Measurements from ENCODE around the gene MYH10.
"Not testable (repeated sequence)": the region's sequence is repeated elsewhere in the genome, so short reads cannot be mapped to it uniquely, and the experiment has no call there.

Gene MYH10

GRCh38 chr17:8576559-8577294, 53.8 kb downstream of the MYH10 start:
- Histone ChIP-seq H3K4me1 (ENCODE audit: insufficient read depth, low read length) (no peaks in the 10 kb centered on the region), H3K9me3 (ENCODE audit: control insufficient read depth, insufficient read depth, low read length) (no peaks in the 10 kb centered on the region), H3K36me3 (ENCODE audit: insufficient read depth, low read length) (peaks cover 5% of the 10 kb centered on the region), H3K9ac (ENCODE audit: low read depth, low read length) (no peak overlapping the region)

- Histone ChIP-seq H3K9ac (ENCODE audit: low read depth, low read length) (no peak overlapping the region), H3K36me3 (ENCODE audit: insufficient read depth, low read length) (peaks cover 5% of the 10 kb centered on the region), H3K4me1 (ENCODE audit: insufficient read depth, low read length) (no peaks in the 10 kb centered on the region), H3K9me3 (ENCODE audit: control insufficient read depth, insufficient read depth, low read length) (no peaks in the 10 kb centered on the region)
These were observed 55.8 kb downstream of the MYH10 start for GRCh38 chr17:8574687-8575086.

GRCh38 chr17:8572764-8573163, 57.8 kb downstream of the MYH10 start:
- H3K36me3 ChIP-seq (ENCODE audit: insufficient read depth, low read length): peaks cover 19% of the 10 kb centered on the region
- H3K4me1 ChIP-seq (ENCODE audit: insufficient read depth, low read length): no peaks in the 10 kb centered on the region
- no peak overlapping the region for H3K9ac ChIP-seq (ENCODE audit: low read depth, low read length)
- no peaks in the 10 kb centered on the region for H3K9me3 ChIP-seq (ENCODE audit: control insufficient read depth, insufficient read depth, low read length)

- peaks cover 22% of the 10 kb centered on the region for H3K36me3 ChIP-seq (ENCODE audit: insufficient read depth, low read length)
These were observed 66.4 kb downstream of the MYH10 start for GRCh38 chr17:8563981-8564602.

DNA sequence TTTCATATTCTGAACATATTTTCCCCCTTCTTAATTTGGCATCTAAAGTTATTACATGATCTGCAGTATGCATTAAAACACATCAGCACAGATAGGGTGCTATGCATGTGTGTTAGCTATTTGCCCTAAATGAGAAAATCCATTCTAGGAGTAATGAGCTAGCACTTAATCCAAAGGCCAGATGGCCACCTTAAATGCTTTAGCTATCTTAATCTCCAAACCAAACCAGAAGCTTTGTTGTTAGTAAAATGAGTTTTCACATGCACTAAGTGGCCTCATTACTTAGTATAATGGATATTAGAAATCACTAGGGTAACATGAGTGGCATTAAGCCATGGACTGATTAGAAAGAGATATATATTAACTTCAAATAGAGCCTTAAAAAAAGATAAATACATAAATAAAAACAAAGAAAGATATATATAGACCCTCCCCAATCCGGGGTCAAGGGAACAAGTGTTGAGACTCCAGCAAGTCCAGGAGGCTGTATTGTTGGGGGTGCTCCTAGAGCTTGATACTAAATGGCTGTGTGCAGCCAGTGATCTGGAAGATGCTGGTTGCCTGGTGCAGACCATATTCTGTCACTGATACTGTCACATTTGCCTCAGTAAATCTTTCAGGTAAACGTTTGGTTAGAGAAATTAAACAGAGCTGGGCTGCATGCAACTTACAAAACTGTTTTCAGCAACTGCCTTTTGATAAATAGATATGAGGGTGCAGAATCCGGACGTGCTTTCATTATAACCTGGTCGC, 67.3 kb downstream of the MYH10 start:
- H3K36me3 ChIP-seq (ENCODE audit: insufficient read depth, low read length): peaks cover 13% of the 10 kb centered on the region; the same call in 1 of the 2 replicates
- no peak overlapping the region for H3K9ac ChIP-seq (ENCODE audit: low read depth, low read length)
- no peaks in the 10 kb centered on the region for H3K4me1 ChIP-seq (ENCODE audit: insufficient read depth, low read length)
- H3K9me3 ChIP-seq (ENCODE audit: control insufficient read depth, insufficient read depth, low read length): no peaks in the 10 kb centered on the region

More at GRCh38 chr17:8563981-8564602, 66.4 kb downstream of the MYH10 start:
- no peaks in the 10 kb centered on the region for H3K9me3 ChIP-seq (ENCODE audit: control insufficient read depth, insufficient read depth, low read length)
- H3K4me1 ChIP-seq (ENCODE audit: insufficient read depth, low read length): no peaks in the 10 kb centered on the region
- H3K9ac ChIP-seq (ENCODE audit: low read depth, low read length): no peak overlapping the region

- Histone ChIP-seq H3K4me1 (ENCODE audit: insufficient read depth, low read length) (no peaks in the 10 kb centered on the region), H3K9ac (ENCODE audit: low read depth, low read length) (no peak overlapping the region), H3K36me3 (ENCODE audit: insufficient read depth, low read length) (0 out of 2 replicates have a peak, but pooled peaks cover 8% of the 10 kb centered on the region), H3K9me3 (ENCODE audit: control insufficient read depth, insufficient read depth, low read length) (no peaks in the 10 kb centered on the region)
These were observed 72.4 kb downstream of the MYH10 start for GRCh38 chr17:8558144-8558543.

DNA sequence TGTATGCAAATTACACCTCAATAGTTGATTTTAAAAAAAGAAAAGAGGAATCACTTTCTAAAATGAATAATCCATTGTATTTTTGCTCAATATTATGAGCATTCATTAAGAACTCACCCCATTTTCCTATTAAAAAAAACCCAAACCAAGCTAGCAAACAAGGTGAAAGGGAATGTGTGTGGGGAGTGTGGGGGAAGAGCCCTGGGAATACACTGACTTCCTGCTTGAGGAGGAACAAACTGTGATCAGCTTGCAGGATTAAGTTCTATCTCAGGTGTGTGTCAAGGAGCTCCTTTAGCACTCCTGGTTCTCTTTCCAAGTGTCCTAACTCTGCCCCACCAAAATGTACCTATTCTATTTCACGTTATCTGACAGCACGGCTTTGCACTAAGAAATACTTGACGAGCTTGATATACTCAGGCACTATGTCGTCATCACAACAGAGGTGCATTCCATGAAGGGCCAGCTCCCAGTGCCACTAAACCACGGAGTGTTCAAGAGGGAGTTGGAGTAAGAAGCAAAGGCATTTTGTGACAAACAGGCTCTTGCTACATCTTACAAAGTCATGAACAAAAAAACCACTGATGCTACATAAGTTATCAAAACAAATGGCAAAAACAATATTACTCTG, 73.2 kb downstream of the MYH10 start:
- Histone ChIP-seq H3K9me3 (ENCODE audit: control insufficient read depth, insufficient read depth, low read length) (no peaks in the 10 kb centered on the region), H3K4me1 (ENCODE audit: insufficient read depth, low read length) (no peaks in the 10 kb centered on the region), H3K9ac (ENCODE audit: low read depth, low read length) (no peak overlapping the region), H3K36me3 (ENCODE audit: insufficient read depth, low read length) (0 out of 2 replicates have a peak, but pooled peaks cover 8% of the 10 kb centered on the region)

DNA sequence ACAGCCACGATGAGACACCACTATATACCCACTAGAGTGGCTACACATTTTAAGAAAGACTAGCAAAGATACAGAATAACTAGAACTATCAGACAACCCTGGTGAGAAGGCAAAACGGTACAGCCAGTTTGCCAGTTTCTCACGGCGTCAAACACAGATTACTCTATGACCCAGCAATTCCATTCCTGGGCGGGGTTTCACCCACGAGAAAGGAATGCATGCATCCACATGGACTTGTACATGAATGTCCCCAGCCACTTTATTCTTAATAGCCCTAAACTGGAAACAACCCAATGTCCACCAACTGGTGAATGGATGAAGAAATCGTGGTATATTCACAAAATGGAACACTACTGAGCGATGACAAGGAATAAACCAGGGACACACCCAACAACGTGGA, 74.5 kb downstream of the MYH10 start:
- Histone ChIP-seq H3K9me3 (ENCODE audit: control insufficient read depth, insufficient read depth, low read length) (no peaks in the 10 kb centered on the region), H3K9ac (ENCODE audit: low read depth, low read length) (no peak overlapping the region), H3K36me3 (ENCODE audit: insufficient read depth, low read length) (0 out of 2 replicates have a peak, but pooled peaks cover 8% of the 10 kb centered on the region), H3K4me1 (ENCODE audit: insufficient read depth, low read length) (no peaks in the 10 kb centered on the region)

GRCh38 chr17:8555062-8555461, 75.5 kb downstream of the MYH10 start:
- H3K9ac ChIP-seq (ENCODE audit: low read depth, low read length): no peak overlapping the region
- H3K9me3 ChIP-seq (ENCODE audit: control insufficient read depth, insufficient read depth, low read length): no peaks in the 10 kb centered on the region
- H3K4me1 ChIP-seq (ENCODE audit: insufficient read depth, low read length): no peaks in the 10 kb centered on the region
- no peaks in the 10 kb centered on the region for H3K36me3 ChIP-seq (ENCODE audit: insufficient read depth, low read length)

- H3K9ac ChIP-seq (ENCODE audit: low read depth, low read length): no peak overlapping the region
- no peaks in the 10 kb centered on the region for H3K4me1 ChIP-seq (ENCODE audit: insufficient read depth, low read length)
- no peaks in the 10 kb centered on the region for H3K9me3 ChIP-seq (ENCODE audit: control insufficient read depth, insufficient read depth, low read length)
- peaks cover 3% of the 10 kb centered on the region for H3K36me3 ChIP-seq (ENCODE audit: insufficient read depth, low read length)
These were observed 77.8 kb downstream of the MYH10 start for GRCh38 chr17:8552577-8553320.

DNA sequence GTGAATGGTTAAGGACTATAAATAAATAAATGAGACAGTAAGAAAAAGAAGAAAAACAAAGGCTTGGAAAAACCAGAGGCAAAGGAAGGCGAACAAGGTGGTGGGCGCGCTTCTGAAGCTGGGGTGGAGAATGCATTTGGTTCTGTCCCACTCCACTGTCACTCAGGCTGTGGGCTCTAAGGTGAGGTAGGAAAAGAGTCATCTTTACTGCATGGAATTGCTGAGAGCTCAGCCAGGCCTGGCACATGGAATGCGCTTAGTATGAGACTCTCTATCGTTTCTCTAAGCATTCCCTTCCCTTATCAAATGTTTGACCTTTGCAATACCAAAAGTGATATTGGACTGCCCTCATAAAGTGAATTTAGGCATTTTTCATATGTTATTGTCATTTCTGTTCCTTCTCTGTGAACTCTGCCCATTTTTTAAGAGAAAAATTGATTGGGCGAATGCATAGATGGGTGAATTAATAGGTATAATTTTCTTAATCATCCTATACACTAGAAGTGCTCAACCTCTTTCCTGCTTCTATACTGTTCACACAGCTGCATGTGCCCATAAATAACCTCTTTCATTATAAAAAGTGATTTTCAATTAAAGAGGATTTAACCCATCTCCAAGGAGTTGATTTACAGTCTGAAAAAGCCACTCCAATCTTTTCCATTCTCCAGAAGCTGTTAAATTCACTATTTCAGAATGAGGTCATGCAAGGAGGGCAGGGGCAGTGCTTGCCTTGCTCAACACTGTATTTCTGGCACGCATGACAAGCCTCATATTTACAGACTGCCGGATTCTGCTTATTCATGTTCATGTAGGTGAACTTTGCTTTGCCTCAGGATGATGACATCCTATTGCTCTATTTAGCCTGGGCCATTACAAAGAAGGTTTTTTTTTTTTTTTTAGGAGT, 87.7 kb downstream of the MYH10 start:
- no peaks in the 10 kb centered on the region for H3K4me1 ChIP-seq (ENCODE audit: insufficient read depth, low read length)
- no peak overlapping the region for H3K9ac ChIP-seq (ENCODE audit: low read depth, low read length)
- no peaks in the 10 kb centered on the region for H3K9me3 ChIP-seq (ENCODE audit: control insufficient read depth, insufficient read depth, low read length)
- peaks cover 52% of the 10 kb centered on the region for H3K36me3 ChIP-seq (ENCODE audit: insufficient read depth, low read length)

GRCh38 chr17:8539976-8540375, 90.5 kb downstream of the MYH10 start:
- H3K36me3 ChIP-seq (ENCODE audit: insufficient read depth, low read length): peaks cover 56% of the 10 kb centered on the region
- not testable (repeated sequence) for H3K9me3 ChIP-seq (ENCODE audit: control insufficient read depth, insufficient read depth, low read length); H3K4me1 ChIP-seq (ENCODE audit: insufficient read depth, low read length); H3K9ac ChIP-seq (ENCODE audit: low read depth, low read length)

GRCh38 chr17:8537734-8538133, 92.8 kb downstream of the MYH10 start:
- Histone ChIP-seq H3K9ac (ENCODE audit: low read depth, low read length) (no peak overlapping the region), H3K9me3 (ENCODE audit: control insufficient read depth, insufficient read depth, low read length) (no peaks in the 10 kb centered on the region), H3K36me3 (ENCODE audit: insufficient read depth, low read length) (peaks cover 61% of the 10 kb centered on the region)

More at GRCh38 chr17:8537734-8538133, 92.8 kb downstream of the MYH10 start:
- no peaks in the 10 kb centered on the region for H3K4me1 ChIP-seq (ENCODE audit: insufficient read depth, low read length)
